GM21390 (cell line): ENCODE results near the gene OR5V1.
"Not testable (repeated sequence)": the region's sequence is repeated elsewhere in the genome, so short reads cannot be mapped to it uniquely, and the experiment has no call there.

Source experiments
- ATAC-seq: cut with Tn5 transposase; IDR thresholded peaks from one replicate; pipeline ENCODE4 v1.9.1; 2021; ENCODE audit not compliant: unreplicated experiment

OR5V1 gene

GRCh38 chr6:29368765-29369164 is at the start of gene OR5V1:
Gene OR5V1, minus strand, starts transcription at chr6:29368865. Its CDS starts 12,670 bp downstream, at chr6:29356195.
- no peak for ATAC-seq

GRCh38 chr6:29414588-29414987 is 45.9 kb upstream of the OR5V1 start, which contains the start of gene OR12D1:
Gene OR12D1, plus strand, starts transcription at chr6:29414928.
- no peak for ATAC-seq

GRCh38 chr6:29403801-29404200 is 35.1 kb upstream of the OR5V1 start:
- no peak for ATAC-seq

GRCh38 chr6:29399525-29399924 is 30.9 kb upstream of the OR5V1 start:
- ATAC-seq = no peak

- ATAC-seq = no peak
Measured at GRCh38 chr6:29395331-29395730, 26.7 kb upstream of the OR5V1 start, which contains the start of gene OR12D2. Gene OR12D2, plus strand, starts transcription at chr6:29395631. Its CDS starts 1,069 bp downstream, at chr6:29396700.

- no peak for ATAC-seq
Measured at GRCh38 chr6:29388533-29388932, 19.9 kb upstream of the OR5V1 start.

GRCh38 chr6:29376003-29376402 is 7.3 kb upstream of the OR5V1 start:
- ATAC-seq = no peak

GRCh38 chr6:29375191-29375590 is 6.5 kb upstream of the OR5V1 start, which contains the start of gene OR12D3:
Gene OR12D3, minus strand, starts transcription at chr6:29375291. Its CDS starts 4 bp downstream, at chr6:29375287.
- ATAC-seq = no peak

GRCh38 chr6:29355603-29356002 is 13.1 kb downstream of the OR5V1 start:
- ATAC-seq = no peak

- no peak for ATAC-seq
Measured at GRCh38 chr6:29354980-29355379, 13.7 kb downstream of the OR5V1 start.

GRCh38 chr6:29349348-29349747 is 19.3 kb downstream of the OR5V1 start:
- ATAC-seq = not testable (repeated sequence)

GRCh38 chr6:29345380-29345779 is 23.3 kb downstream of the OR5V1 start:
- no peak for ATAC-seq

- ATAC-seq = no peak
Measured at GRCh38 chr6:29336269-29336668, 32.4 kb downstream of the OR5V1 start.

GRCh38 chr6:29332676-29333075 is 36.0 kb downstream of the OR5V1 start:
- no peak for ATAC-seq

- no peak for ATAC-seq
Measured at GRCh38 chr6:29325777-29326176, 42.9 kb downstream of the OR5V1 start.

- ATAC-seq = not testable (repeated sequence)
Measured at GRCh38 chr6:29323332-29323731, 45.3 kb downstream of the OR5V1 start.

GRCh38 chr6:29319931-29320330 is 48.7 kb downstream of the OR5V1 start:
- no peak for ATAC-seq
